Right renal cortex interstitium (tissue), 3 donors: ENCODE results near the gene HPSE2. TPM values are rescaled to one million over a fixed set of nuclear protein-coding genes. Genes with fewer than 3 reads are reported as not detected.

Experiments used
- DNase-seq, 3 donors: peaks; one replicate each; pipeline ENCODE4 v3.0.0-alpha.2; 2013; ENCODE audit warnings: low read depth in 3 of 3, low spot score in 2 of 3
- polyA plus RNA-seq, 3 donors: library from polyadenylated mRNA; unstranded; fragments of 120-200 nt; gene quantifications; one replicate each; pipeline ENCODE4 v1.2.1, GENCODE V29; 2013; ENCODE audit not compliant: insufficient read length in 3 of 3

The HPSE2 gene
- polyA plus RNA-seq, 3 donors = 0.78 to 1.7 (median 1.5) TPM

GRCh38 chr10:98453729-98454128 is 781.9 kb downstream of the HPSE2 start:
- no peak for DNase-seq

DNA sequence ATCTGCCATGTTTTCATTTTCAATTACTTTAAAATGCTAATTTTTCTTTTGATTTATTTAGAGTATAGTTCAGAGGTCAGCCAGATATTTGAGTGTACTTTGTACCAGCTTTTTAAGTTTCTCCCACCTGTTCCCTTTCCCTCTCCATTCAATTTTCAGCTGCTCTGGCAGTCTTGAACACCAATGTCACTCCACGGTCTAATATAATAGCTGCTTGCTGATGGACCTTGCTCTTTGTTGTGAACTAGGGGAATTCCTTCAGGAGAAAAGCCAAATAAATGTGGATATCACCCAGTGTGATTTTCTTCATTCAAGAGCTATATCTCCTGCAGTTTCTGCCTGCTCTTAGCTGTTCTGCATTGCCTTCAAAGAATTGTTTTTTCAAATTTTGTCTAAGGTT is 785.0 kb downstream of the HPSE2 start:
- no peak for DNase-seq

- no peak for DNase-seq
These were observed 786.4 kb downstream of the HPSE2 start for GRCh38 chr10:98449287-98449686.

- peak in 2 of 3 donors; percentile 35 to 53 for DNase-seq
These were observed 788.9 kb downstream of the HPSE2 start, which contains the start of gene HPS1 for GRCh38 chr10:98446661-98447221. Gene HPS1, minus strand, starts transcription at chr10:98446935. Its CDS starts 3,695 bp downstream, at chr10:98443240.

GRCh38 chr10:98446151-98446660 is 789.4 kb downstream of the HPSE2 start:
- DNase-seq = no peak

- no peak for DNase-seq
These were observed 790.3 kb downstream of the HPSE2 start for GRCh38 chr10:98445200-98445812.

DNA sequence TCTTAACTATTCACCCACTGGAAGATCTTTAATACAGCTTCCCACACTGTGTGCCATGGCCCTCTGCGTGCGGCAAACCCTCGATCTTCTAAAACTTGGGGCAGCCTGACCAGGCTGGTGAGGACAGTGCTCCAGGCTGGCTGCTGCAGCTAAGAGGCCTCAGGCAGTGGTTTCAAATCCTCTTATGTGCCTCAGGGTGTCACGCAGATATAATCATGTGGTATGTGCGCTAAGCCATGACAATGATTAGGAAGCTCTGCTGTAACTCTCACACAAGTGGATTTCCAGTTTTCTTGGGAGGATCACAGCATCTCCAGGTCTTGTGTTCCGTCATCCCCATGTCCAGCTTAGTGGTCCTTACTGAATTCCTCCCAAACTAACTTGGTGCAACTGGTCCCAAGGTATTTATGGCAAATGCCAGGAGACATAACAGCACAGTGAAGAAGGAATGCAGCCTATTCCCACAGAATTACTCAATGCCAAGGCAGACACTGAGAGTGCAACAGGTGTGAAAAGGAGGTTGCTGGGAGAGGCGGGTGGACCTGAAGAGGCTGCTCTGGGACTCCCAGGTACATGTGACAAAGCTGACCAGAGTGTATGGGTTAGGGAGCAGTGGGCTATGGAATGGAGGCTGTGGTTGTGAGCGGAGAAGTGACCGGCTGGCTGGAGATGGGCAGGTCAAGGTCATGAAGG is 791.2 kb downstream of the HPSE2 start:
- no peak for DNase-seq

DNA sequence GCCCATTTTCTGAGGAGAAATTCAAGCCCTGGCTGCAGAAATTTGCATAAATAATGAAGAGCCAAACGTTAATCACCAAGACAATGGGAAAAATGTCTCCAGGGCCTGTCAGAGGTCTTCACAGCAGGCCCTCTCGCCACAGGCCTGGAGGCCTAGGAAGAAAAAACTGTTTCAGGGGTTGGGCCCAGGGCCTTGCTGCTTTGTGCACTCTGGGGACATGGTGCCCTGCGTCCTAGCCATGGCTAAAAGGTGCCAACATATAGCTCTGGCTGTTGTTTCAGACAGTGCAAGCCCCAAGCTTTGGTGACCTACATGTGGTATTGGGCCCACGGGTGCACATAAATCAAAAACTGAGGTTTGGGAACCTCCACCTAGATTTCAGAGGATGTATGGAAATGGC is 796.9 kb downstream of the HPSE2 start:
- no peak for DNase-seq

DNA sequence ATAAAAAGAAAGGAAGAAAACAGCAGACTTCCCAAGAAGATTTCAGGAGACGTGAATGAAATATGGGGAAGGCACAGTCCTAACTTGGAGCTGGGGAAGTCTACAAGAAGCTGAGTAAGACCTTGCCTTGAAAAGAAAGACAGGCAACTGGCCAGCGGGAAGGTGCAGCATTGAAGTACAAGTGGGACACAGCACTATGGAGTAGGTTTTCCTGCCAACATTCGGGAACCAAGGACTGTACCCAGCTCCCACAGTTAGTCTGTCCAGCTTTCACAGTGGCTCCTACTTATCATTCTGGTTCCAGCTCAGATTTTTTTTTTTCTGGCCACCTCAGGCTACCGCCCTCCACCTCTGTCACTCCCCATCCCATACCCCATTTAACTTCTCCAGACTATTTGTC is 798.9 kb downstream of the HPSE2 start:
- no peak for DNase-seq

- DNase-seq = no peak
These were observed 800.5 kb downstream of the HPSE2 start for GRCh38 chr10:98435178-98435577.

GRCh38 chr10:98433881-98434732 is 801.5 kb downstream of the HPSE2 start:
- DNase-seq = no peak

- no peak for DNase-seq
These were observed 802.3 kb downstream of the HPSE2 start for GRCh38 chr10:98433371-98433770.

- no peak for DNase-seq
These were observed 803.3 kb downstream of the HPSE2 start for GRCh38 chr10:98432330-98432729.

GRCh38 chr10:98431016-98431415 is 804.6 kb downstream of the HPSE2 start:
- DNase-seq = no peak

- no peak for DNase-seq
These were observed 805.2 kb downstream of the HPSE2 start for GRCh38 chr10:98430427-98430826.

DNA sequence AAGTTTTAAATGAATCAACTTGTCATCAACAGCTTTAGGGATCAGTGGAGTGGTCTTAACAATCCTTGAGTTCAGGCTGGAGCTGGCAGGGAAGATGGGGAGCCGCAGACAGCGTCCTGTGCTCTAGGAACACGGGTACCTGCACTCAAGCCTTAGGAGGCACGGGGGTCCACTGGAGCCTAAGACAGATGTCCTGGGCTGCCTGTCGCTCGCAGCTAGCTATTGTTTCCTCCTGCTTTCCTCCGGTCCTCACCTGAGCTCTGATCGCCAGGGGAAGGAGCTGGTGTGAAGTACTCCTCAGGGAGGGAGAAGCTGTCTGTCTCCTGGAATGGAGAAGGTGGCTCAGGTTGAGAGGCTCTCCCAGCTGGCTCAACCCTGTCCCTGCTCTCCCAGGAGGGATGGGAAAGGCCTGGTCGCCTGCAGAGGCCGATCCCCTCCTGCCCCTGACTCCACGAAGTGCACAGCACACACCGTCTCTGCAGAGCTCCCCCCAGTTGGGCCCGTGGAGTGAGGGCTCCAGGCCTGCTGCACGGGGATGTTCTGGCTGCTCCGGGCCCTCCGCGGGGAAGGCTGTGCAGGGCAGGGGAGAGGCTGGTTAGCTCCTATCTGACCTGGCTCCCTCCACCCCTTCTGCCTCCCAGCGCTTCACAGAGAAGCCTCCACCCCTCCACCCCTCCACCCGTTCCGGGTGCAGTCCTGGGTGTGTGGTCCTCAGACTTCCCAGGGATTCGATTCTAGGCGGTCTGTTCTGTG is 806.2 kb downstream of the HPSE2 start:
- no peak for DNase-seq

DNA sequence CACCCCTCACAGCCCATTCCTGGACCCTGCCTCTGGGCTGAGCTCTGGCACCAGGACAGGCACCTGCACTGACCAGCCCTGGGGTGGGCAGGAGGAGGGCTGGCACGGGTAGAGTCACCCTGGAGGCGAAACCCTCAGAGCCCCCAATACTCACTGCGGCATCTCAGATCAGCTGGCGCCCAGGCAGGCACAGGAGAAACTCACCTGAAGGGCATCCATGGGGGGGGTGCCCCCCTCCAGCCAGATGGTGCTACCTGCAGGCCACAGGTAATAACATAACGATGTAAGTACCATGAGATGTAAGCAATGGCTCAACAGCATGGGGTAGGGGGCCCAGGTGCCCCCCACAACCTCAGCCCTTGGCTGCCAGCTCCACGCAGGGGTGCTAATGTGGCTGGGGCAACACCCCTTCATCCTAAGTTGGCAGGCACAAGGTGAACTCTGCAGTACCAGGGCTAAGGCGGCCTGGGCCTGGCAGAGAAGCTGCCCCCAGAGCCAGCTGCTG is 808.6 kb downstream of the HPSE2 start:
- DNase-seq = no peak

GRCh38 chr10:98425511-98426352 is 809.9 kb downstream of the HPSE2 start:
- no peak for DNase-seq
